Sigmoid colon (tissue), 7 donors: Measurements from ENCODE around the gene C1QTNF1. TPM values are rescaled to one million over a fixed set of nuclear protein-coding genes. Genes with fewer than 3 reads are reported as not detected.

Experiments used
- DNase-seq: peaks from one replicate; pipeline ENCODE4 v3.0.0-alpha.2; 2019
- H3K27ac ChIP-seq, 4 donors: fragments of 200-600 bp; sonication (generic); one replicate each; pipeline ENCODE4 v1.5.1; 2016 to 2019; ENCODE audit warnings: mild to moderate bottlenecking in 1 of 4
- H3K27me3 ChIP-seq, 3 donors: fragments of 200-600 bp; sonication (generic); one replicate each; pipeline ENCODE4 v1.5.1; 2019; ENCODE audit warnings: mild to moderate bottlenecking in 1 of 3
- H3K36me3 ChIP-seq, 4 donors: fragments of 200-600 bp; sonication (generic); one replicate each; pipeline ENCODE4 v1.5.1; 2016 to 2019
- H3K4me1 ChIP-seq, 4 donors: fragments of 200-600 bp; sonication (generic); one replicate each; pipeline ENCODE4 v1.5.1; 2017 to 2019
- H3K4me3 ChIP-seq, 4 donors: fragments of 200-600 bp; sonication (generic); one replicate each; pipeline ENCODE4 v1.5.1; 2017 to 2019; ENCODE audit warnings: mild to moderate bottlenecking in 2 of 4, moderate library complexity in 1 of 4
- H3K9me3 ChIP-seq, 4 donors: fragments of 200-600 bp in 3 of 4; sonication (generic) in 3 of 4; one replicate each; pipeline versions ENCODE4 v1.5.1 to v1.6.1; 2013 to 2019
- EP300 ChIP-seq, 4 donors: sonication (generic); formaldehyde crosslinking; IDR thresholded peaks; one replicate each; pipeline ENCODE4 v1.6.1; 2017; ENCODE audit warnings: antibody characterized with exemption in 4 of 4
- POLR2A ChIP-seq, 2 donors: fragments of 450-650 bp; IDR thresholded peaks; one replicate each; pipeline ENCODE4 v1.6.1; 2016; ENCODE audit warnings: antibody characterized with exemption in 2 of 2, mild to moderate bottlenecking in 2 of 2, moderate library complexity in 2 of 2
- POLR2AphosphoS5 ChIP-seq, 4 donors: sonication (generic); formaldehyde crosslinking; IDR thresholded peaks; one replicate each; pipeline ENCODE4 v1.6.1; 2017; ENCODE audit warnings: antibody characterized with exemption in 4 of 4
- WGBS, 2 donors: extraction: QIAGEN DNeasy Blood & Tissue Kit; methylation state at CpG; one replicate each; pipeline ENCODE4 v1.1.7; 2013; 5-methylcytosine and 5-hydroxymethylcytosine counted together
- intact Hi-C: fragments of 100-400 bp; cut with DNase I; formaldehyde crosslinking; loops from one replicate; pipeline ENCODE4 v1.15.1; 2023
- polyA plus RNA-seq, 3 donors: library from polyadenylated mRNA; stranded (reverse); fragments of 200-250 nt; gene quantifications; one replicate each; pipeline ENCODE4 v1.2.3, GENCODE V29; 2013
- total RNA-seq, 4 donors: library from RNA; depleted of rRNA; stranded (reverse); fragments of >200 nt; gene quantifications; one replicate each; pipeline ENCODE4 v1.1.0, GENCODE V29; 2016
- TF ChIP-seq, protein P1 (sequence below), 4 experiments: fragments of 450-650 bp in 3 of 4; fragments of 200-600 bp in 1 of 4; IDR thresholded peaks; one replicate each; pipeline ENCODE4 v1.5.1; 2016 to 2019; ENCODE audit warnings: antibody characterized with exemption in 4 of 4, mild to moderate bottlenecking in 3 of 4, moderate library complexity in 2 of 4
- donor health status: healthy with polysubstance abuse.
- donor health status: Bipolar disorder and iron deficiency.
- donor health status: healthy.

The C1QTNF1 gene
- total and polyA plus RNA-seq, 7 donors = 1.4 to 34.6 (median 23.9) TPM

GRCh38 chr17:79045842-79046196 lies 21.9 kb downstream of the C1QTNF1 start:
- no peak overlapping the region for H3K4me3 ChIP-seq
- peak overlapping the region in 2 of 4 donors; percentile 6 to 49 for H3K27ac ChIP-seq
- 1 to 3% methylated on average over 11 of the region's 11 CpGs for WGBS, 2 donors
- no peaks in the 10 kb centered on the region for H3K9me3 ChIP-seq
- H3K36me3 ChIP-seq = peaks cover 0 to 21% (median 2%) of the 10 kb centered on the region in 4 donors
- peak; percentile 90 for DNase-seq
- H3K27me3 ChIP-seq = no peaks in the 10 kb centered on the region
- intact Hi-C loops = no loop called here
- TF ChIP-seq EP300 (IDR thresholded peaks at IDR 0.05) = no peak
- TF ChIP-seq, protein P1, sequence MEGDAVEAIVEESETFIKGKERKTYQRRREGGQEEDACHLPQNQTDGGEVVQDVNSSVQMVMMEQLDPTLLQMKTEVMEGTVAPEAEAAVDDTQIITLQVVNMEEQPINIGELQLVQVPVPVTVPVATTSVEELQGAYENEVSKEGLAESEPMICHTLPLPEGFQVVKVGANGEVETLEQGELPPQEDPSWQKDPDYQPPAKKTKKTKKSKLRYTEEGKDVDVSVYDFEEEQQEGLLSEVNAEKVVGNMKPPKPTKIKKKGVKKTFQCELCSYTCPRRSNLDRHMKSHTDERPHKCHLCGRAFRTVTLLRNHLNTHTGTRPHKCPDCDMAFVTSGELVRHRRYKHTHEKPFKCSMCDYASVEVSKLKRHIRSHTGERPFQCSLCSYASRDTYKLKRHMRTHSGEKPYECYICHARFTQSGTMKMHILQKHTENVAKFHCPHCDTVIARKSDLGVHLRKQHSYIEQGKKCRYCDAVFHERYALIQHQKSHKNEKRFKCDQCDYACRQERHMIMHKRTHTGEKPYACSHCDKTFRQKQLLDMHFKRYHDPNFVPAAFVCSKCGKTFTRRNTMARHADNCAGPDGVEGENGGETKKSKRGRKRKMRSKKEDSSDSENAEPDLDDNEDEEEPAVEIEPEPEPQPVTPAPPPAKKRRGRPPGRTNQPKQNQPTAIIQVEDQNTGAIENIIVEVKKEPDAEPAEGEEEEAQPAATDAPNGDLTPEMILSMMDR (IDR thresholded peaks at IDR 0.05) = peak; percentile 81 to 97 (median 88)
- TF ChIP-seq POLR2A (IDR thresholded peaks at IDR 0.05) = no peak
- TF ChIP-seq POLR2AphosphoS5 (IDR thresholded peaks at IDR 0.05) = no peak
- peaks cover 0 to 15% (median 7%) of the 10 kb centered on the region in 4 donors for H3K4me1 ChIP-seq

DNA sequence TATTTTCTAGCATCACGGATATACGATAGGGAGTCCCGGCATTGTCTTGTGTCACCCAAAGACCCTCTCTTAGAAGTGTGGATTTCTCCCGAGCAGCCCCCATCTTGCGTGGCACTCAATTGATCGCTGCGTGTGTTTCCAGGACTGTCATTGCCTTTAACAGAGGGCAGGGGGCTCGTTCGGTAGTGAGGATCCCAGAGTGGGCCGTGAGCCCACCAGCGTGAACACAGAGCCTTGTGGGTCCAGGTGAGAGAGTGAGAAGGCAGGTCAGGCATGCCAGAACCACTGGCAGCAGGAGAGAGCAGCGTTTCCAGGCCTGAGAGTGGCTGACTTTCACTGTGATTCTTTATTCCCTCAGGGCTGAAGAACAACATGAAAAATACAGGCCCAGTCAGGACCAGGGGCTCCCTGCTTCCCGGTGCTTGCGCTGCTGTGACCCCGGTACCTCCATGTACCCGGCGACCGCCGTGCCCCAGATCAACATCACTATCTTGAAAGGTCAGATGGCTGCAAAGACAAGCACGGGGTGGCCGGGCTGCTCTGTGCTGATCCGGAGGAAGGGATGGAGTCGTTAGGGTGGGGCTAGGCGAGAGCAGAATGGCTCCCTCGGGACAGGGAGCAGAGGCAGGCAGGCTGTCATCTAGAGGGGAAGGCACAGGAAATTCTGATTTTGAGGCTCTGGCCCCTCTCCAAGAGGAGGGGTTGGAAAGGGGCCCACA lies 22.4 kb downstream of the C1QTNF1 start:
- Histone ChIP-seq H3K27ac (peak overlapping the region; percentile 5 to 49 (median 24)), H3K9me3 (no peaks in the 10 kb centered on the region), H3K27me3 (no peaks in the 10 kb centered on the region), H3K4me1 (peaks cover 0 to 15% (median 7%) of the 10 kb centered on the region in 4 donors), H3K4me3 (no peak overlapping the region), H3K36me3 (peaks cover 0 to 21% (median 2%) of the 10 kb centered on the region in 4 donors)
- peak; percentile 70 for DNase-seq
- 79% methylated on average over 25 of the region's 25 CpGs for WGBS, 2 donors
- intact Hi-C loops = no loop called here
- no peak for TF ChIP-seq POLR2A (IDR thresholded peaks at IDR 0.05)
- no peak for TF ChIP-seq POLR2AphosphoS5 (IDR thresholded peaks at IDR 0.05)
- TF ChIP-seq EP300 (IDR thresholded peaks at IDR 0.05) = no peak
- TF ChIP-seq, protein P1 (IDR thresholded peaks at IDR 0.05) = no peak

DNA sequence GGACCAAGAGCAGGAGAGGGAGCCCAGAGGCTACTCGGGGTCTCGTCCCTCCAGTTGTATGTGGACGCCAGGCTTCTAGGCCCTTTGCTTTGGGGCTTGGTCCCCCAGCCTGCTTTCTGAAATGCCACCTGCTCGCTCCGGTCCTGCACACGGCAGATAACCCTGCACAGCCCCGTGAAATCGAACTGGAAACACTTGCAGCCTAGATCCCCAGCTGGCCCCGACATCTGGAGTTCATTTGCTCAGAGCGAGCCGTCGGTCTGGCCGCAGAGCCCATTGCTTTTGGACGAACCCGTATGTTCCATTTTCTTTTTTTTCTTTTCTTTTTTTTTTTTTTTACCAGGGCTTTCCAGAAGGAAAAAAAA lies 22.9 kb downstream of the C1QTNF1 start:
- H3K27ac ChIP-seq = peak overlapping the region; percentile 5 to 49 (median 35)
- no peak overlapping the region for H3K4me3 ChIP-seq
- peaks cover 0 to 15% (median 7%) of the 10 kb centered on the region in 4 donors for H3K4me1 ChIP-seq
- H3K36me3 ChIP-seq = peaks cover 0 to 21% (median 2%) of the 10 kb centered on the region in 4 donors
- intact Hi-C loops = no loop called here
- 82 to 92% methylated on average over 15 of the region's 15 CpGs for WGBS, 2 donors
- TF ChIP-seq POLR2A (IDR thresholded peaks at IDR 0.05) = no peak
- TF ChIP-seq, protein P1 (IDR thresholded peaks at IDR 0.05) = no peak
- no peak for TF ChIP-seq EP300 (IDR thresholded peaks at IDR 0.05)
- no peak for TF ChIP-seq POLR2AphosphoS5 (IDR thresholded peaks at IDR 0.05)
- H3K9me3 ChIP-seq = no peaks in the 10 kb centered on the region
- no peaks in the 10 kb centered on the region for H3K27me3 ChIP-seq
- peak; percentile 87 for DNase-seq

- H3K27ac ChIP-seq = peak overlapping the region; percentile 5 to 49 (median 35)
Observed at GRCh38 chr17:79047291-79047920, 23.4 kb downstream of the C1QTNF1 start.

More at GRCh38 chr17:79047291-79047920, 23.4 kb downstream of the C1QTNF1 start:
- intact Hi-C loops = no loop called here
- Histone ChIP-seq H3K36me3 (peaks cover 0 to 21% (median 2%) of the 10 kb centered on the region in 4 donors), H3K27me3 (no peaks in the 10 kb centered on the region), H3K4me1 (peaks cover 0 to 10% (median 7%) of the 10 kb centered on the region in 4 donors), H3K4me3 (no peak overlapping the region), H3K9me3 (no peaks in the 10 kb centered on the region)
- DNase-seq = peak; percentile 73
- WGBS, 2 donors = 93 to 96% methylated on average over 30 of the region's 30 CpGs
- no peak for TF ChIP-seq POLR2A (IDR thresholded peaks at IDR 0.05)
- no peak for TF ChIP-seq EP300 (IDR thresholded peaks at IDR 0.05)
- TF ChIP-seq POLR2AphosphoS5 (IDR thresholded peaks at IDR 0.05) = no peak
- TF ChIP-seq, protein P1 (IDR thresholded peaks at IDR 0.05) = no peak
